Measurements from ENCODE around the gene ARL2.

DNA sequence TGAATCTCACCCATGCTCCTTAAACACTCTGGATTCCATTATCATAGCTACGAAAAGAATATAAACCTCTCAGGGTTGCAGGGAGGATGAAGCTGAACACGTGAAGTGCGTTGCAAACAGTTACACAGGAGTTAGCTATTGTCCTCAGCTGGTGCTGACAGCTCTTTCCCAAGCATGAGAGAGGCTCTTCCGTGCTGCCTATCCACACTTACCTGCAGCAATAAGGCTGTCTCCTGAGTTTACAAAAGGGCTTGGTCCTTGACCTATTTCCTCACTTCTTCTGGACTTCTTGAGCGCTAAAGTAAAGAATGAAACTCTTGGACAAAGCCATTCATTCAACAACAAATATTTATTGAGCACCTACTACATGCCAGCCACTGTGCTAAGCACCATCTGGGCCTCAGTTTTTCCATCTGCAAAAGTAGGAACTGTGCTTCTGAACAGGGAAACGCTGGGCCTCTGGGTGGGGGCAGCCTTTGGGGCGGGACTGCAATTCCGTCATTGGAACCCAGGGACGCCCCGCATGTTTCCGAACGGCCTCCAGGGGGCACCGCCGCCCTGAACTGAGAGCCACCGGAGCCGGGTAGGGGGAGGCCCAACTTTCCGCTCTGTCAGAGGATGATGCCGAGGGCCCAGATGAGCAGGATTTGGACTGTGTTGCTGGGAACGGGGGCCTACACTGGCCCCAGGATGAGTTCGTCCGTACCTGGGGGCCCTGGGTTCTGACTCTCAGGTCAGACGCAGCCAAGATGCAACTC is 651 bp upstream of the ARL2 start:
- TF ChIP-seq, protein P1, sequence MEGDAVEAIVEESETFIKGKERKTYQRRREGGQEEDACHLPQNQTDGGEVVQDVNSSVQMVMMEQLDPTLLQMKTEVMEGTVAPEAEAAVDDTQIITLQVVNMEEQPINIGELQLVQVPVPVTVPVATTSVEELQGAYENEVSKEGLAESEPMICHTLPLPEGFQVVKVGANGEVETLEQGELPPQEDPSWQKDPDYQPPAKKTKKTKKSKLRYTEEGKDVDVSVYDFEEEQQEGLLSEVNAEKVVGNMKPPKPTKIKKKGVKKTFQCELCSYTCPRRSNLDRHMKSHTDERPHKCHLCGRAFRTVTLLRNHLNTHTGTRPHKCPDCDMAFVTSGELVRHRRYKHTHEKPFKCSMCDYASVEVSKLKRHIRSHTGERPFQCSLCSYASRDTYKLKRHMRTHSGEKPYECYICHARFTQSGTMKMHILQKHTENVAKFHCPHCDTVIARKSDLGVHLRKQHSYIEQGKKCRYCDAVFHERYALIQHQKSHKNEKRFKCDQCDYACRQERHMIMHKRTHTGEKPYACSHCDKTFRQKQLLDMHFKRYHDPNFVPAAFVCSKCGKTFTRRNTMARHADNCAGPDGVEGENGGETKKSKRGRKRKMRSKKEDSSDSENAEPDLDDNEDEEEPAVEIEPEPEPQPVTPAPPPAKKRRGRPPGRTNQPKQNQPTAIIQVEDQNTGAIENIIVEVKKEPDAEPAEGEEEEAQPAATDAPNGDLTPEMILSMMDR (conservative IDR thresholded peaks at IDR 0.05; ENCODE audit: low read depth, low read length) = peak; percentile 80
- no peak for TF ChIP-seq EZH2 (IDR thresholded peaks at IDR 0.05; ENCODE audit: low read length, unreplicated experiment)

Measured in PC-3 (cell line).